ENCODE results near the gene GNAS.

Gene GNAS

DNA sequence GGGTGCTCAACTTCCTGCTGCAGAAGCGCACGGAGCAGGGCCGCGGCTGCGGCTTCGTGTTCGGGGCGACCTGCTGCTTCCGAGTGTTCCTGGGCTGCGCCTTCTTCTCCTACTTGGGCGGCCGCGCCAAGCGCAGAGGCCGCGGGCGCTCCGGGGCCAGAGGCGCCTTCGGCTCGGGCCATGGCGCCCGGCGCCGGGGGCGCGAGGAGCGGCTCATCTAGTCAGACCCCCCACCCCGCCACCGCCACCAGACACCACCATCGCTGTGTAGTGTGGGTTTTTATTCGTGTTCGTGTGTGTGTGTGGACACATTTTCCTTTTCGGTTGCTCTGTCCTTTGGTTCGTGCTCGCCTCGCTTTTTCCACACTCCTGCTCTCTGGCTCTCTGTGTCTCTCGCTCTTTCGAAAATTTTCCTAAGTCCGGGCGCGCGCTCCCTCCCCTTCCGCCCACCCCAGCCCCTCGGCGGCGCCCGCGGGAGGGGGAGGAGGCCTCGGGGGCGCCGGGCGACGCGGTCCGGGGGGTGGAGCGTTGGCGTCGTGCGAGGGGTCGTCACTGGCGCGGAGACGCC lies 38.1 kb downstream of the GNAS start:
- H3K4me3 ChIP-seq (ENCODE audit: low read depth, low read length), result peak overlapping the region; percentile 81
- no peak for TF ChIP-seq CTCF (conservative IDR thresholded peaks at IDR 0.05; ENCODE audit: low read depth, low read length)
- DNase-seq (ENCODE audit: low read depth), result peak; percentile 84

- H3K4me3 ChIP-seq (ENCODE audit: low read depth, low read length), result peak overlapping the region; percentile 81
- DNase-seq (ENCODE audit: low read depth), result peak; percentile 70
Measured at GRCh38 chr20:58891086-58891717, 38.7 kb downstream of the GNAS start.

DNA sequence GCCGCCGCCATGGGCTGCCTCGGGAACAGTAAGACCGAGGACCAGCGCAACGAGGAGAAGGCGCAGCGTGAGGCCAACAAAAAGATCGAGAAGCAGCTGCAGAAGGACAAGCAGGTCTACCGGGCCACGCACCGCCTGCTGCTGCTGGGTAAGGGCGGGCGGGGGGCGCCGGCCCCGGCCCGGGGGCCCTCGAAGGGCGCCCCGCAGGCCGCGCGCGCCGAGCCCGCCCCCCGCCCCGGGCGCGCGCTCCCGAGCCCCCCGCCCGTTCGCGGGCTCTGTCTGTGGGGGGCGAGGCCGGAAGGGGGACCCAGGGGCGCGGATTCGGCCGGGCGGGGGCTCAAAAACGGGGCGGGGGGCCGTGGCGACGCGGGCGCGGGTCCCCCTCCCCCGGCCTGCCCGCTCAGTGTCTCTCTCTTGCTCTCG lies 39.2 kb downstream of the GNAS start:
- H3K4me3 ChIP-seq (ENCODE audit: low read depth, low read length), result peak overlapping the region; percentile 81
- TF ChIP-seq CTCF (conservative IDR thresholded peaks at IDR 0.05; ENCODE audit: low read depth, low read length), result no peak
- peak; percentile 51 for DNase-seq (ENCODE audit: low read depth)

More at GRCh38 chr20:58891086-58891717, 38.7 kb downstream of the GNAS start:
- no peak for TF ChIP-seq CTCF (conservative IDR thresholded peaks at IDR 0.05; ENCODE audit: low read depth, low read length)

DNA sequence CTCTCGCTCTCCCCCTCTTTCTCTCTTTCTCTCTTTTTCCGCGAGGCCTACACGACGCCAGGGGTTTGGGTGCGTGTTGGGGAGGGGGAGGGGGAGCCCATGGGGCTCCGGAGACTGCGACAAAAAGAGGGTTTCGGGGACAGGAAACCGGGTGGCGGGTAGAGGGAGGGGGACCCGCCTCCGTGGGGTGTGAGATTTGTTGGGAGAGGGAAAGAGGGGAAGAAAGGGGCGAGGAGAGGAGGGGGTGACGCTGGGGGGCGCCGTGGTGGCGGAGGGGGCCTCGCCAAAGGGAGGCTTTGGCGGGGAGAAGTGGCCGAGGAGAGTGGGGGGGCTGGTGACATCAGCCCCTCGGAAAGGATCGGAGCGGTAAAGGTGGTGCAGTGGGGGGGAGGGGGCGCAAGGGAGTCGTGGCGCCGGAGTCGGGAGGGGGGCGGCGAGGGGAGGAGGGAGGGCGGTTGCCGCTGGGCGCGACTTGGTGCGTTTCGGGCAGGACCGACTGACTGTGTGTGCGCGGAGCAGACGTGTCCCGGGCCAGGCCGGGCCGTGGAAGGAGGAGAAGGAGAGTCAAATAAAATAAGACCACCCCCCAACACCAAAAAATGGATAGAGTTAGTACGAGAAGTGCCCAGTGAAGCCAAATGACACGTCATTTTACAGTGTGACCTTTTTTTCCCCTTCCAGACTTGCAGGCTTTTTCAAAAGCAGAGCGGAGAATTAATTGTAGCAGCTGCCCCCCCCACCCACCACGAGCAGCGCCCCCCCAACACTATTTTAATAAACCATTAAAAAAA lies 39.8 kb downstream of the GNAS start:
- peak; percentile 51 for DNase-seq (ENCODE audit: low read depth)
- H3K4me3 ChIP-seq (ENCODE audit: low read depth, low read length), result peak overlapping the region; percentile 81
- TF ChIP-seq CTCF (conservative IDR thresholded peaks at IDR 0.05; ENCODE audit: low read depth, low read length), result no peak

DNA sequence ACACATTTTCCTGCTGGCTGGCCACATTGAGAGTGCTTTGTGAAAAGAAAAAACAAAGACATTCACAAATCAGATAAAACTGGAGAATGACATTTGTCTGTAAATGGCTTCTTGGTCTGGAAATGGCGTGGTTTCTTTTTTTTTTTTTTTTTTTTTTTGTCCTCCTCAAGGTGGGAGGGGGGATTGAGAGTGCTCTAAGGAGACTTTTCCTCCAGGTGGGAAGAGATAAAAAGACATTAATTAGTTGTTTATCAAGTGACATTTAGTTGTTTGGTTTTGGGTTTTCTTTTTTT lies 40.4 kb downstream of the GNAS start:
- peak overlapping the region; percentile 81 for H3K4me3 ChIP-seq (ENCODE audit: low read depth, low read length)
- no peak for TF ChIP-seq CTCF (conservative IDR thresholded peaks at IDR 0.05; ENCODE audit: low read depth, low read length)
- DNase-seq (ENCODE audit: low read depth), result no peak

DNA sequence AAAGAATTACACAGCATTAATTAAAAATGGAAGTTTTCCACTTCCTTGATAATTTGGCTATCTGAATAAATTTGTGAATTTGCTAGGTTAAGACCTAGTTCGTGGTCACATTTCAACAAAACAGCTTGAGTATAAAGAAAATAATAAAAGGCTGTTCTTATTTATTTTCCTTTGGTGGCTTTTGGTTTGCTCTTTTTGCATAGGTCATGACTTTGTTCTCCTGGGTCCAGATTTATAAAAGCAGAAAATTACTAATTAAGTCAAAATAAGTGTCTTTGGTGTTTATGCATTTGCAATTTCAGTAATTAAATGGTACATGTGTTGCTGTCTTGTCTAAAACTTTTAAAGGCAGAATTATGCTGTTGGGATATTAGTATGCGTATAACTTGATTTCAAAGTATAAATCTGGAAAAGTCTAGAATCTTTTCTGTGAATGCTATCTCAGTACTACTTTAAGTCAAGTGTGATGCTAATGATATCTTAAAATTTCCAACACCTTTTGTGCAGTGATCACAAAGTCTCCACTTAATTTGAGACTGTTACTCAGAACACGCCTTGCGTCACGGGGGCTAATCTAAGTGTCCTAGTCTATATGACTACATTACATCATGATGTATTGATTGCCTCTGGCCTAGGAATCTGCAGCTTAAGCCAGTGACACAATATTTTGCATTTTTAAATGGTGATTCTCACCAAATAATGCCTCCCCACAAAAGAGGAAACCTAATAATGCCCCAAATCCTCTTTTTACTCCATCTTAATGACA lies 41.0 kb downstream of the GNAS start:
- DNase-seq (ENCODE audit: low read depth), result no peak
- no peak for TF ChIP-seq CTCF (conservative IDR thresholded peaks at IDR 0.05; ENCODE audit: low read depth, low read length)
- H3K4me3 ChIP-seq (ENCODE audit: low read depth, low read length), result peak overlapping the region; percentile 81

Measured in choroid plexus epithelial cell (primary cell).